Muscle of arm (tissue), 12 donors: ENCODE data around the gene ADM. TPM values are rescaled to one million over a fixed set of nuclear protein-coding genes. Genes with fewer than 3 reads are reported as not detected.

Source experiments
- DNase-seq: peaks from one replicate; pipeline ENCODE4 v3.0.0-alpha.2; 2013
- polyA plus RNA-seq, 12 donors: library from polyadenylated mRNA; unstranded; fragments of 120-200 nt; gene quantifications; one replicate each; pipeline ENCODE4 v1.2.1, GENCODE V29; 2013; ENCODE audit not compliant: insufficient read length in 12 of 12

The ADM gene
- polyA plus RNA-seq, 12 donors: 7.2 to 19.6 (median 11.1) TPM; not detected in 1

DNA sequence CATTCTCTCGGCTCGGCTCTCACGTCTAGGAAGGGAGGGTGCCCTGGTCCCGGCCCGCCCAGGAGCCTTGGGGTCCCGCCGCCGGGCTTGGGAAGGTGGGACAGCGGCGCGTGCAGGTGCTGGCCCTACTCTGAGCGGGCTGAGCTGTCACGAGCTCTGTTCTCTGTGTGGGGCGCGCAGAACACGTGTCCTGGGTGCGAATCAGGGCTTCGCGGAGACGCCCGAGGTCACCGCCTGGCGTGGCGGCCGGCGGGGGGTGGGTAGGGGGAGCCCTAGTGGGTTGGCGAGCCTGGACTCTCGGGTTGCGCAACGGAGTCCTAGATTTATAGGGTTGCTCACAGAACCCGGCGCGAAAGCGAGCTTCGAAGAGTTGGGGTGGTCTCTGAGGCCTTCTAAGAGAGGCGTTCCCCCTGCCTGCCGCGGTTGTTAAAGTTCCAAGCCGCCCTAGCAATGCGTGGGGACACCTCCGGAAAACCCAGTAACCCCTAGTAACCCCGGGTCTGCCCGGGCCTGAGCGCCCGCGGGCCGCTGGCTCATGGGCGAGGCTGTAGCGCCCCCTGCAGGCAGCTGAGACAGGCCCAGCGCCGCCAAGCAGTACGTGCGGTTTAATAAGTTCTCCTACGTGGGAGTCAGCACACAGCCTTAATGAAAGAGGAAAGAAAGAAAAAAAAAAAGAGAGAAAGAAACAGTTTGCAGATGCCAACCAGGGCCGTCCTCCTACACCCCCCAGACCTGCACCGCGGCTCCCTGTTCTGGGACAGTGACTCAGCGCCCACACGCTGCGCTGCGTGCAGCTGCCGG lies 2.7 kb downstream of the ADM start:
- DNase-seq: peak; percentile 88

DNA sequence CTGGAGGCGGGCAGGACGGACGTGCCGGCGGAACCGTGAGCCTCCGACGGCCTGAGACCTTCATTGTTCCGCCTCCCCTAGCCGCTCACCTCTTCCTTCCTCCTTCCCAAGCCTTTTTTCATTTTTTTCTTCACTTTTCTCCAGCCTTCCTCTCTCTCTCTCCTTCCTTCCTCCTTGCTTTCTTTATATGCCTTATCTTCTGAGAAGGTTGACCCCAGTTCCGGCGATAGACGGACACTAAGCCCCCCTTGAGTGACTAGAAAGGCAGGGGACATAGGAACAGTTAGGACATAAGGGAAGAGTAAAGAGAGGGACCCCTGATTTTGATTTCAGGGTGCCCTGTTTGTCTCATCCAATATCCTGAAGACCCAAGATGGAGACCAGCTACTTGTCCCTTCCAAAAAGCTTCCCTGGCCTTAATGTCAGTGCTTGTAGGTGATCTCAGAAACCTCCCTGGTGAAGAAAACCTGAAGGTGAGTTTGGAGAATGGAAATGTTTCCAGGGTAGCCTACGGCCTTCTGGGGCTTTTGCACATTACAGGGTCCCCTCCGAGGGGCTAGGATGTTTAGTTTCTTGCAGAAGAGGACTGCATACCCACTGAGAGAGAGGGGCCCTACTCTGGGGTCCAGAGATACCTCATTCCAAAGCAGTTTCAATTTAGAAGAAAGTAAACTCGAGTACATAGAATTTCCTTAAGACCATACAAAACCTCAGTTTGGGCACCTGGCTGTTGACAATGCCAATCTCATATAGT lies 3.5 kb downstream of the ADM start:
- no peak for DNase-seq

DNA sequence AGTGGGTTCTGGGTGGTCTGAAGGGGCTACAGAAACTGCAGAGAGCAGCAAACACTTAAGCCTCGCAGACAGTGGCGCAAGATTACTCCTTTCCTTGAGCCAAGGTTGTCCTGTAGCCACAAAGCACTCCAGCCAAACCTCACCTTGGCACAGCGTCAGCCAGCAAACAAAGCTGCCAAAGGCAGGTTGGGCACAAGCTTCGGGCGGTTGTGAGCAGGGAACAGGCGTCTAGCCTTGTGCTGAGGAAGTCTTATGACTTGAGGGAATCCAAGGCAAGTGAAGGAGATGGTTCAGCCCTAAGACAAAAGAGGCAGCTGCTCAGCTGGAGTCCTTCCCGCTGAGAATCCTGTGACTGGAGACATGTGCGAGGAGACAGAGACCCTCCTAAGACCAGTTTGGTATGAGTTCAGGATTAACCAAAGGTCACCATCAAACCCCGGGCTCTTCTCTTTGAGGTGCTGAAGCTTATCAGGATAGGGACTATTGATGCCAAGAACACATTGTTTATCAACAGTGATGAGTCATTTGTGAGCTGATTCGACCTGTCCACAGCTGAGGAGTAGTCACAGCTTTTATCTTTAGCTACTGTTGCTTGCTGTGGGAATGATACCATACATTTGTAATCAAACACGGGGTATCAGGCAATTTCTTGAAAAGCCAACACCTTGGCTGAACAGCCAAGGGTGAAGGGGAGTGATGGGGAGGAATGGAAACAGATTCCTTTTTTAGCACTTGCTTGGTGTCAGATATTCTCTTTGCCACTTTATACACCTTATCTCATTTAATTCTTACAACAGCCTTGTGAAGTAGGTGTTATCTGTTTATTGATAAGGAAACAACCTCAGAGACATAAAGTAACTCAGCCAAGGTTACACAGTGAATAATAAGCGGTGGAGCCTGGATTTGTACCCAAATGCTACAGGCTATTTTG lies 4.6 kb downstream of the ADM start:
- DNase-seq: no peak

DNA sequence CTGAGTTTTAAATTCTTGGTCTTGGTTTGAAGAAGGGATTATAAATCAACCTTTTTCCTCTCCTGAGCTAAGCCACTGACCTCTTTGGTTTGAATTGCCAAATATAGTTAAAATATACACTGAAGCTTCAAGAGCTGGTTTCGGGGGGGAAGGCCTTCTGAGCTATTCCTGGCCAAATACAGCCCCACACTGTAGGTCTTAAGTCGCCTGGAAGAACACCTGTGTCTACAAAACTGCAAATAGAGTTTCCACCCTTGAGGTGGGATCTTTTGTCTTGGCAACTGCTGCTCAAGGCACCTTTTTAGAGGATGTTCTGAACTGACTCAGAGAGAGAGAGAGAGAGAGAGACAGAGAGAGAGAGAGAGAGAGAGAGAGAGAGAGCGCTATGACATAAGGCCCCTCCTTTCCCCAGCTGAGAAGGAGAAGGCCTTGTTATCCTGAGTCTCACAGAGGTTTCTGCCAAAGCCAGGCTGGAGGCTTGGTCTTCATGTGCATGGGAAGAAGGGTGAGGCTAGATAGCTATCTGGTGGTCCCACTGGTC lies 5.5 kb downstream of the ADM start:
- no peak for DNase-seq

DNA sequence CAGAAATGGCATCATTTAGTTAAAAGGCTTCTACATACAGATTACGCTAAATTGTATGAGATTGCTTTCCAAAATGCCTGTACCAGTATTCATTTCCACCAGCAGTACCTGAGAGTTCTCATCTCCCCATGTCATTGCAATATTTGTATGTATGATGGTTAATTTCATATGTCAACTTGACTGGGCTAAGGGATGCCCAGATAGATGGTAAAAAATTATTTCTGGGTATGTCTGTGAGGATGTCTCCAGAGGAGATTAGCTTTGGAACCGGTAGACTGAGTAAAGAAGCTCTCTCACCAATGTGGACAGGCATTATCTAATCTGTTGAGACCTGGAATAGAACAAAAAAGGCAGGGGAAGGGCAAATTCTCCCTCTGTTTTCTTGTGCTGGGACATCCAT lies 6.9 kb downstream of the ADM start:
- DNase-seq: no peak

DNA sequence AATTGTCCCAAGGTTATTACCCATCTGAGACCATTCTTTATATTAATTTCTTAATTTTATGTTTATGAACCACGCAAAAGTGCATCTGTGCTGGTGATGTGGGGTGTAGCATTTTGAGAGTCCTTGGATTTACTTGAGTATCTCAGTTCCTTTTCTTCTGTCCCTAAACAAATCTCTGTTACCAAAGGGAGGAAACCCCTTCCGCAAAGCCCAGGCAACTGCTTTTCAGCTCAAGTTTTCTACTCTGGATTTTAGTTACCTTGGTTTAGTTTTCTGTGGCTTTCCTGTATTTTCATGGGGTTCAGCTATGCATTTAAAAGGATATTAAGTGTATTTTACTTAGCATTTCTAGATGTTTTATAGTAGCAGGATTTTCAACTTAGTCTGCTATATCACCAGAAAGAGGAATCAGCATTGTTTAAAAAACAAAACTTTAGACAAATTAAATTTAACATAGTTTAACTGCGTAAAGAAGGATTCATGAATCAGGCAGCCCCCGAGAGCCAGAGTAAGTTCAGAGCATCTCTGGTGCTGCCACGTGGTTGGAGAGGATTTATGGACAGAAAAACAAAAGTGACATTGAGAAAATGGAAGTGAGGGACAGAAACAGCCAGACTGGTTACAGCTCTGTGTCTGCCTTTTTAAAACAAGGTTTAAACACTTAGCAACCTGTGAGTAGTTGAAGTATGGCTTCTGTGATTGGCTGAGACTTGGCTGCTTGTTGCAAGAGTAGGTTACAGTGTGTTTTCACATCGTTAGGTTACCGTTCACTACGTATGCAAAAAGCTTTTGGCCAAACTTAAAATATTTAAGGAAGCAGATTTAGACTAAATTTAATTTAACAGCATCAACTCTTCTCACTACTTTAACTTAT lies 9.6 kb downstream of the ADM start:
- DNase-seq: no peak

DNA sequence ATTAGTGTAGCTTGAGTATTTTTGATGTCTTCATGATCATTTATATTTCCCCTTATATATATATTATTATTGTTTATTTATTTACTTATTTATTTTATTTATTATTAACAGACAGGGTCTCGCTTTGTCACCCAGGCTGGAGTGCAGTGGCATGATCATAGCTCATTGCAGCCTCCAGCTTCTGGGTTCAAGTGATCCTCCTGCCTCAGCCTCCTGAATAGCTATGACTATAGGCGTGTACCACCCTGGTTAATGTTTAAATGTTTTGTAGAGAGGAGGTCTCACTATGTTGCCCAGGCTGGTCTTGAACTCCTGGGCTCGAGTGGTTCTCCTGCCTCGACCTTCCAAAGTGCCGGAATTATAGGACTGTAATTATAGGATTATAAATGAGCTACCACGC lies 10.2 kb downstream of the ADM start:
- DNase-seq: no peak

DNA sequence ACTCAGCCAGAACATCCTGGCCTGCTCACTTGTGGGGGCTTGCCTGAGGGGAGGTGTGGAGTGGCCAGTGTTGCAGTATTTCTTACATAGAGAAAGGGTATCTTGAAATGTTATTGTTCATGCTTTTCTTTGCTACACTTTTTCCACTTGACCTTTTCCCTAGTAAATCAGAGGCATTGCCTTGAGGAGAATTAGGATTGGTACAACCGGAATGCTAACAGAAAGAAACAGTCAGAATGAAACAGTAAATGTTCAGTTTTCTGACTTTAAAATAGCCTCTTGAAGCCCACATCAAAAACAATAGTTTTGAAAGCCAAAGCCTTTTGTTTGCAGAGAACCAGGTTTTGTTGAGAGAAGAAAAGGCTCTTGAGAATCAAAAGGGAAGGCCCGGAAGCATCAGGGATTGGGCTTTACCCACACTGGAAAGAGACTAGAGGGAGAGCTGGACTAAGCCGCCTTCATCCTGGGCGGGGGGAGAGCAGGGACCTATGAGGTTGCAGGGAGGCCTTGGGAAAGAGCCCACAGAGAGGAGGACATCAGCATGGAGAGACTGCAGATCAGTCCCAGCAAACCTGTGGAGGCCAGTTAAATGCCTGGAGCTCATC lies 12.4 kb downstream of the ADM start:
- no peak for DNase-seq

DNA sequence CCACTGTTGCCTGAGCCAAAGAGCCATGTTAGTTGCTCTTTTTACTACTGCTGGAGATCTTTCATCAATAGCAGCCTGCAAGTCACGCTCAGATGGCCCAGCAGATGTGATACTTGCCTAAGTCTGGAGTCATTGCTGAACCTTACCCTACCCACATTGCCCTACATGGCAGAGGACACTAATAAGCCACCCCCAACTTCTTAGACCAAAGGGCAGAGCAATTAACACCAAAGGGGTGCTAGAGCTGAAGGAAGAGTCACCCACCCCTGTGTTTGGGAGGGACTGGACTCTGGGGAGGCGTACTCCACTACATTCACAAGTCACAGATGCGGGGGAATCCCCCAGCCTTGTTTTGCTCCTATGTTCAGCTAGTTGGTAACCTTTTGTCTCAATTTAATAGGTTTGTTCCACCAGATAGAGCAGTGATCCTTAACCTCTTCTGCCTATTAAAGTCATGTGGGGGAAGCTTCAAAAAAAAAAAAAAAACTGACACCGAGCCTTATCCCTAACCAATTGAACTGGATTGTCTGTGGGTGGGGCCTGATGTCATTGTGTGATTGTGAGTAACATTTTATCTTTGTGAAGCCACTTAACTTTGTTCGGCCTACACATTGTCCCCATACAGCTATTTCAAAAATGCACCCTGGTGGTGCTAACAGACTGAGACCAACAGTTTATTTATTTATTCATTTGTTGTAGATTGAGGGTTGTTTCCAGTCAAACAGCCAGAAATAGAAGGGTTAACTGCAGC lies 13.1 kb downstream of the ADM start:
- no peak for DNase-seq

DNA sequence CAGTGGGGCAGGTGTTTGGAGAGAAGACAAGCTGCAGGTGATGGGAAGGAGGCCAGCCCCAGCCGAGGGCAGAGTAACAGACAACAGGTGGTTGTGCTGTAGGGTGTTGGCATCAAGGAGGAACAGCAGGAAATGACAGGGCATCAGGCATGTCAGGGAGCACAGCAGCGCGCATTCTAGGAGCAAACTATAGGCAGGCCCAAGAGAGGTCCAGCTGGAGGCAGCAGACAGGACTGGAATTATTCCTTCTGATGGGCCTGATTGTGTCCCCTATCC lies 13.6 kb downstream of the ADM start:
- no peak for DNase-seq

DNA sequence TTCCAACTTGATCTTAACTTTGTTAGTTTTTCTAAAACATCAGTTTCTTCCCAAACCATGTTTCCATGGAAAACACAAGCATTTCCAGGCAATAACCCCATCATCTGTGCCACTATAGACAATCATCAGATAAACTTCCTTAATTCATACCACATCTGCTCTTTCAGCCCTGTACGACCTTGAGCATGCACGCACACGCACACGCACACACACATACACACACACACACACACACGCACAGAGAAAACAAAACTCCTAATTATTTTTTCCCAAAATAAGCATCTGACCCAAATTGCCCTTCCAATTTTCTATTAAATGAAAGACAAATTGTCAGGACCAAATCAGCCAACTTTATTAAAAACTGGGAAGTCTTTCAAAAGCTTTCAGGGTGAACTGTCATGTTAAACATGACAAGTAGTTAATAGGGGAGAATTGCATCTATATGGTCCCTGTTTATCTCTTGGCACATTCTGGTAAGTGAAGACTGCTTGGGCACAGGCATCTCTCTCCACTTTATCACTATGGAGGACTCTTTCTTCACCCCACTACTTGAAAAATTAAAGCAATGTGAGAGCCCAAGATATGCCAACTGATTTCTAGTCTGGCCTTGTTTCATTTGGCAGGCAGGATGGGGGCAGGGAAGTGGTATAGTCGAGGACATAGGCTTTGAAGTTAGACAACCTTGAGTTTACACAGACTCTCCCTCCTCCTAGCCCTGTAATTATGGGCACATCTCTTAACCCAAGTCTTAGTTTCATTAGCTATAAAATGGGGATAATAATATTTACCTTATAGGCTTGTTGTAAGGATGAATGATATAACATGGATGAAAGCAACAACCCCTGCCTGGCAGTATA lies 15.1 kb downstream of the ADM start:
- DNase-seq: no peak

DNA sequence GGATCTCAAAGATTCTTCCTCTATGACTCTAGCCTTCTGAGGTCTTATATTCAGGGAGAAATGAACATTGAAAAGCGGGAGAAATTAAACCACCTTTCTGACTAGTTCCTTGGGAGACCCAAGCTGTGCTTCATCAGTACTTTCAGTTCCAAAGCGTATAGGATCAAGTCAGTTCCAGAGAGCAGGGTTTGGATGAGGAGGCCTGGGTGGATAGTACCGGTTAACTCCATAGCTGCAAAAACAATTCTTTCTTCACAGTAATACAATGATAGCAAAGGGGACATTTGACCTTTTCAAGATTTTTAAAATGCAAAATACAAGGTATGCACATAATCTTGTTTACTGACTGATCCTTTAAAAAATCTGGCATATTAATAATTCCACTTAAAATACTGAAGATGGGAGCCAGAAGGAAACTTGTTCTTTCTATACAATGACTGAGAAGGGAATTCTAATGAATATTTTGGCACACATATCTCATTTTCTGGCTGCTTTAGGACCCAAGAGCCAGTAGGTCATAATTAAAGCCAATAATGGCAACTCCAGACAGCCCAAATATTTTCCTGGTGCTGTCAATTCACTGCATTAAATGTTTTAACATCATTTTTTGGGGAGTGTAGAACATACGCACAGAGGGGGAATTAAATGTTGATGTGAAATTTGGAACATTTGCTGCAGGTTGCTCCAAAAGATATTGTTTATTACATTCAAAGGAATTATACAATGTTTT lies 16.0 kb downstream of the ADM start:
- DNase-seq: peak; percentile 73

DNA sequence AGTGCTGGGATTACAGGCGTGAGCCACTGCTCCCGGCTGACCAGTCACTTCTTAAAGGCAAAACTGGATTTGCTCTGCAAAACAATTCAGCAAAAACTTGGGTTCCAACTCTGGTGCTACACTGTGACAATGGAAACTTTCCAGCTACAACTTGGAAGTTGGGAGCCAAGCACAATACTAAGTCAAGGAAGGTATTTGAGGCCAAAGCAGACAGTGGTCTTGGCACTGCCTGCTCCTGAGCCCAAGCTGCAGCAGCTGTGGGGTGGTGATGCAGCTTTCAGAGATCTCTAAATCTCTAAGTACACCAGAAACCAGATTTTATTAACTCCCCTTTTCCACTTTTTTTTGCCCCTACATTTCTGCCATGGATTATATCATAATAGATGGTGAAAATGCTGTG lies 17.5 kb downstream of the ADM start:
- DNase-seq: peak; percentile 61

DNA sequence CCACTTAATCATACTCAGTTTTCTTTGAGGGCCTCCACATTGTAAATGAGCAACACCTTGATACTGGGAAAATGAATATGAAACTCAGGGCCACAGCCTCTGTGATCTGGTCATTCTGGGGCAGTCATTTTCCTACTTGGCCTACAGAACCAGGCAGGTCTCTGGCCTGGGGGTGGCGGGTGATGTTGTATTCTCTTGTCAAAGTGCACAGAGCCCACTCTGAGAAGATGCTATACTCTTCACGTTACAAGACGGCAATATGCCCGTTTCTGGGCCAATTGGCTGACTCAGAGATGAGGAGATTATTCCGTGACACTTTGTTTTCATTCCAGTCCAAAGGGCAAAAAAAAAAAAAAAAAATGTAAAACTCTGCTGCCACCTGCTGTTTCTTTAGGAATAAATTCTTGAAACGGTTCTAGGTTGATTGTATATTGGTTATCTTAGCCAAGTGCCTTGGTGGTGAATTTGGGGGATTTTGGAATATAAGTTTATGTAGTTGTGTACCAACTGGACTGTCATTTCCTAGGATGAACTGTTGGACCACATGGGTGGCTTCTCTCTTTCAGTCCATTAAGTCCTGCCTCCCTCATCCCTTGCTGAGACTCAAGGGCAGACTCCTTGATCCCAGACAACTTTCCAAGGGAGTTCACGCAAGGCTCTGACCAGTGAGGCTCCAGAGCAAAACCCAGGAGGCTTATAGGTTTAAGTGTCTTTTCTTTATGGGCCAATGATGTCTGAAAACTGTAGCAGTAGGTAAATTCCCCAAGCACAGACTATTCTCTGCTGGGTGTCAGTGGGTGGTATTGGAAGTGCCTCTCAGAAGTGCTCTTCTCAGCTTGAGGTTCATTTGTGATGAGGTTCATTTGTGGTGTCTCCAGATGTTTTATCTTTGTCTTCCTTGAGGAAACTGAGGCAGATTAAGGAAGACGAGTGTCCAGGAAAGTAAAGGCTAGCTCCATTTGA lies 18.2 kb downstream of the ADM start:
- peak; percentile 88 for DNase-seq

DNA sequence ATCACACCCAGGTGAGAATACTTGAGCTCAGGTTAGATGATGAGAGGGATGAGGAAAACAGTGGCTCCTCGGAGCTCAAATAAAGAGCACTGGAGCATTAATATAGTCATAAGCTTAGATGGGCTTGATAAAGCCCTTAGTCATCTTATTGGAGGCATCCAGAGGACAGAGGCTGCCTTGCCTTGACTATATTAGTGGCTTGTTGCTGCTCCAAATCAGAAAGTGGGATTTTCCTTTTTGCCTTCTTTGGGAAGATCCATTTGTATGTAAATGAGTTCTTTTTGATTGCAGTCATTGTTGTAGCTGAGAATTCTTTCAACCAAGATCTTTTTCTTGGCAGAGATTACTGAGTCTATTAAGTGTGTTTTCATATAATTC lies 18.9 kb downstream of the ADM start:
- no peak for DNase-seq

DNA sequence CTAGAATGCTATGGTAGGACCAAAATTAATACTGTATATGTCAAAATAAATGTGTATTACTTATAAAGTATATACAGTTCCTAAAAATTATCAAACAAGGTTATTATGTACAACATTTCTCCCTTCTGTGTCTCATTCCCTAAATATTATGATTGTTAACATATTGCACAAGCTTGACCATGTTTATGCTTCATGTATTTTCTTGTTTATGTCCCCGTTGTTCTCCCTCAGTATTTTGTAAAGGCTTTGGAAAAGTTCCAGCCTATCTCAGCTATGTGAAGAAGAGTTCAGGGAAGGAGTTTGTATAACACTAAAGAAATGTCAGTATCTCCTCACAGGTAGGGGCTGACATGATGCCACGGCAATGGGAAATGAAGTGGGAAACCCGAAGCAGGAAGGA lies 19.6 kb downstream of the ADM start:
- no peak for DNase-seq
